ENCODE data around the gene SCAP.
A peak's percentile ranks its signal among the peaks of the same experiment; 100 is the strongest.
"Not testable (repeated sequence)": the region's sequence is repeated elsewhere in the genome, so short reads cannot be mapped to it uniquely, and the experiment has no call there.

SCAP gene

DNA sequence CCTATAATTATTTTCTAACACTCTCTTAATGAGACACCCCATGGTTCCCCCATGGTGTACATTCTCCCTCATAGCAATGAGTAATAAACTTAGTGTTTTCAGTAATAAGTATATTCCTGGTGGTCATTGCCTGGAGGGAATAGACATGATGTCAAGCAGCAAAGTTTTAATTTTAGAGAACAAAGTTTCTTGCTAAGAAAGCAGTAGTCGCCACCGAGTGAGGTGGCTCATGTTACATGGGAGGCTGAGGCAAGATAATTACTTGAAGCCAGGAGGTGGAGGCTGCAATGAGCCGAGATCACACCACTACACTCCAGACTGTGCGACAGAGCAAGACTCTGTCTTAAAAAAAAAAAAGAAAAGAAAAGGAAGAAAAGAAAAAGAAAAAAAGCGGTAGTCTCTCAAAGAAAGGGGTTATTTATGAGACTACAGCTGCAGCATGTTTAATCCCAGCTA, 40.2 kb upstream of the SCAP start:
- H3K27ac ChIP-seq = peak overlapping the region; percentile 67
- no peaks in the 10 kb centered on the region for H3K27me3 ChIP-seq (ENCODE audit: insufficient read depth, low read depth, severe bottlenecking)
- peak overlapping the region; percentile 40 for H3K4me3 ChIP-seq (ENCODE audit: low read depth, low read length)
- TF ChIP-seq CTCF (IDR thresholded peaks at IDR 0.05; ENCODE audit: low read depth, low read length) = no peak
- H3K36me3 ChIP-seq = peaks cover 12% of the 10 kb centered on the region
- DNase-seq = peak; percentile 48
- H3K9me3 ChIP-seq (ENCODE audit: severe bottlenecking) = no peaks in the 10 kb centered on the region

GRCh38 chr3:47515100-47515499, 39.4 kb upstream of the SCAP start:
- Histone ChIP-seq H3K9me3 (ENCODE audit: severe bottlenecking) (no peaks in the 10 kb centered on the region), H3K27ac (peak overlapping the region; percentile 98), H3K27me3 (ENCODE audit: insufficient read depth, low read depth, severe bottlenecking) (no peaks in the 10 kb centered on the region), H3K36me3 (peaks cover 20% of the 10 kb centered on the region), H3K4me3 (ENCODE audit: low read depth, low read length) (no peak overlapping the region)
- peak; percentile 32 for DNase-seq
- TF ChIP-seq CTCF (IDR thresholded peaks at IDR 0.05; ENCODE audit: low read depth, low read length) = no peak

GRCh38 chr3:47513125-47513929, 37.6 kb upstream of the SCAP start, which contains the start of gene ELP6:
Gene ELP6 (minus strand): TSS chr3:47513712. CDS start chr3:47513590, 122 bp downstream.
- TF ChIP-seq CTCF (IDR thresholded peaks at IDR 0.05; ENCODE audit: low read depth, low read length) = peak; percentile 90
- no peaks in the 10 kb centered on the region for H3K9me3 ChIP-seq (ENCODE audit: severe bottlenecking)
- no peaks in the 10 kb centered on the region for H3K27me3 ChIP-seq (ENCODE audit: insufficient read depth, low read depth, severe bottlenecking)
- peak; percentile 97 for DNase-seq
- H3K36me3 ChIP-seq = peaks cover 32% of the 10 kb centered on the region
- peak within 1 kb of the TSS; percentile 98 for H3K27ac ChIP-seq
- peak within 1 kb of the TSS; percentile 86 for H3K4me3 ChIP-seq (ENCODE audit: low read depth, low read length)

GRCh38 chr3:47512416-47513124, 36.8 kb upstream of the SCAP start:
- Histone ChIP-seq H3K27me3 (ENCODE audit: insufficient read depth, low read depth, severe bottlenecking) (no peaks in the 10 kb centered on the region), H3K36me3 (peaks cover 32% of the 10 kb centered on the region), H3K4me3 (ENCODE audit: low read depth, low read length) (peak overlapping the region; percentile 86), H3K27ac (peak overlapping the region; percentile 98), H3K9me3 (ENCODE audit: severe bottlenecking) (no peaks in the 10 kb centered on the region)
- DNase-seq = no peak
- TF ChIP-seq CTCF (IDR thresholded peaks at IDR 0.05; ENCODE audit: low read depth, low read length) = no peak

DNA sequence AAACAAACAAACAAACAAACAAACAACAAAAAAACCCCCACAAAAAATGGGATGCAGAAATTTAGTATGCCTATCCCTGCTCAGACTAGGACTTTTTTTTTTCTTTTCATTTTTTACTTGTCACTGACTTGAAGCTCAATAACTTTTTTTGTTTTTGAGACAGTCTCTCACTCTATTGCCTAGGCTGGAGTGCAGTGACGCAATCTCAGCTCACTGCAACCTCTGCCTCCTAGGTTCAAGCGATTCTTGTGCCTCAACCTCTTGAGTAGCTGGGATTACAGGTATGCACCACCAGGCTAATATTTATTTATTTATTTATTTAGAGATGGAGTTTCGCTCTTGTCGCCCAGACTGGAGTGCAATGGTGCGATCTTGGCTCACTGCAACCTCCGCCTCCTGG, 29.5 kb upstream of the SCAP start:
- not testable (repeated sequence) for DNase-seq; H3K4me3 ChIP-seq (ENCODE audit: low read depth, low read length); H3K27ac ChIP-seq; H3K27me3 ChIP-seq (ENCODE audit: insufficient read depth, low read depth, severe bottlenecking); H3K9me3 ChIP-seq (ENCODE audit: severe bottlenecking)
- peaks cover 53% of the 10 kb centered on the region for H3K36me3 ChIP-seq

DNA sequence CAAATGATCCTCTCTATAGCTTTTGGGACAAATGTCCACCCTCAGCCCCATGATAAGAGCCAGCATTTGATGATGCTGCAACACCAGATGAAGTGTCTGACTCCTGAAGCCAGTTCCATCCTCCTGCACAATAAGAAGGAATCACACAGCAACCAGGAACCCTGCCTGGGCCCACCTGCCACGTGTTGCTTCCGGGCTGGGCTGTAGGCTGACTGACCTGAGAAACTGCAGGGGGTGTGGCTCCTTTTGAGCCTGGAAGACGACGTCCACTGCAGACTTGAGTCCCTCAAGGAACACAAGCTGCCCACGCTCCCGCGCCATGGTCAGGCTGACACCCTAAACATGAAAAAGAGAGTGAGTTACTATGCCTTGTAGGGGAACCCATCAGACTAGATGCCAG, 28.4 kb upstream of the SCAP start:
- Histone ChIP-seq H3K36me3 (peaks cover 49% of the 10 kb centered on the region), H3K4me3 (ENCODE audit: low read depth, low read length) (no peak overlapping the region), H3K9me3 (ENCODE audit: severe bottlenecking) (no peaks in the 10 kb centered on the region), H3K27me3 (ENCODE audit: insufficient read depth, low read depth, severe bottlenecking) (no peaks in the 10 kb centered on the region), H3K27ac (no peak overlapping the region)
- no peak for DNase-seq
- TF ChIP-seq CTCF (IDR thresholded peaks at IDR 0.05; ENCODE audit: low read depth, low read length) = no peak

Measured in WERI-Rb-1 (cell line).